HG03039 (cell line): ENCODE measurements around the gene MSRB3.

Experiments
- ATAC-seq: cut with Tn5 transposase; IDR thresholded peaks from one replicate; pipeline ENCODE4 v1.9.1; 2021; ENCODE audit warnings: mild to moderate bottlenecking, moderate library complexity; ENCODE audit not compliant: unreplicated experiment

The MSRB3 gene

DNA sequence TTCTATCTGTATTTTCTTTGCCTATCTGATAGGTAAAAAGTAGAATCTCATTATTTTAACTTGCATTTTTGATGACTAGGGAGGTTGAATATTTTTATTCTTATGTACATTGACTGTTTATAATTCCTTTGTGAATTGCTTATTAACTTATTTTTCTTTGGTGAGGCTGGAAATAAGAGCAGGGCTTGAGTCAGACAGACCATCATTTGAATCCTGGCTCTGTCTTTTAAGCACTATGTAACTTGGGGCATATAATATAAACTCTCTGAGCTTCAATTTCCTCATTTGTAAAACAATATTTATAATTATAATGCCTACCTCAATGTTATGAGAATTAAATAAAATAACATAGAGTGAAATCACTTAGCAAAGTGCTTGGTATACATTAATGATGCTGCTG lies 108.9 kb downstream of the MSRB3 start:
- ATAC-seq, result no peak

DNA sequence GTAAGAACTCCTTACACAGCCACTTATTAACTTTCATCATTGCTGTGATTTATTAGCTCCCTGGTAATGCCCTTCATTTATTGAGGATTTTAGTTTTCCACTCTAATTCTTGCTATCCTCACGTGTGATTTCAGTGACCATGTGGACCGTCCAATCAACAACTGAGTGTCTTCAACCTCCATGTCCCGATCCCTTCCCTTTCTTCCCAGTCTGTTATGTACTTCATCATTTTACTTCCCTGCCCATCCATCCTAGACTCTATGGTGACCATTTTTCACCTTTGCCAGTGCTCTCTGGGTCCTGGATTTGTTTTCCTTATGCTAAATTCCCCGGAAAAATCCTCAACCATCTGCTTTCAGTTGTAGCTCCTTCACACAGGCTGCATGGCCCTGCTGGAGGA lies 111.0 kb downstream of the MSRB3 start:
- no peak for ATAC-seq

DNA sequence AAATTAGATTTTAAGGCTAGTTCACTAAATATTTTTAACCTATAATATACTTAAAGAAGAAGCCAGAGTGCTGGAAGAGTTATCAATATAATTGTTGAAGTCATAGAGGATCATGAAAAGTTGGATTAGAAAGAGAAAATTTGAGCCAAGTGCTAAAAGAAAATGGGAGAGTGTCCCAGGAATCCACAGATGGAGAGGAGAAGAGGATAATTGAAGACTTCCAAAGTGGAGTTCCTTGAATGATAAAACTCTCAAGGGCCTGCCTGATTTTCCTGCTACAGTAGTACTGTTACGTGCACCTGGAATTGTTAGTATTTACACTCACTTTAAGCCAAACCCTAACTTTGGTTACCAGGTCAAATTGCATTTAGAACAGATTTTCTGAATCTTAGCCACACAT lies 113.2 kb downstream of the MSRB3 start:
- no peak for ATAC-seq

DNA sequence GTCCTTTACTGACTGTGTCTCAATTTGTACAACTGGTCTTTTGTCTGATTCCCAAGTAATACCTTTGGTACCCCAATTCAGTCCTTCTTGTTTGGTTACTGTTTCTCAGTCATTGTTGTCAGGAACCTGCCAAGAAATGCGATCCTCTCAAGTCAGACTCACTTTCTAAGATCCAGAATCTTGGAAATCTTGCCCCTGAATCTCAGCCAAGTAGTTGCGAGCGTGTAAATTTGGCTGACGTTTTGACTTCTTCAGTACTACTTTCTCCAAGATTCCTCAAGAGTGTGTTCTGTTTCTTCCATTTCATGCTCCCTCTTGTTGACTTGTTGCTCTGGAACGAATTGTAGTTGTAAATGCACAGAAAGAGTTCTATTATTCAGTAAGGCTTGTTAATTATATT lies 114.0 kb downstream of the MSRB3 start:
- no peak for ATAC-seq

DNA sequence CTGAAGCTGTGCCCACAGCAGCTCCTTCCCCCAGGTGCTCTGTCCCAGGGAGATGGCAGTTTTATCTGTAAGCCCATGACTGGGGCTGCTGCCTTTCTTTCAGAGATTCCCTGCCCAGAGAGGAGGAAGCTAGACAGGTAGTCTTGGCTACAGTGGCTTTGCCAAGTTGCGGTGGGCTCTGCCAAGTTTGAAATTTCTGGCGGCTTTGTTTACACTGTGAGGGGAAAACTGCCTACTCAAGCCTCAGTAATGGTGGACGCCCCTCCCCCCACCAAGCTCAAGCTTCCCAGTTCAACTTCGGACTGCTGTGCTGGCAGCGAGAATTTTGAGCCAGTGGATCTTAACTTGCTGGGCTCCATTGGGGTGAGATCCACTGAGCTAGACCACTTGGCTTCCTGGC lies 124.7 kb downstream of the MSRB3 start:
- ATAC-seq, result no peak

DNA sequence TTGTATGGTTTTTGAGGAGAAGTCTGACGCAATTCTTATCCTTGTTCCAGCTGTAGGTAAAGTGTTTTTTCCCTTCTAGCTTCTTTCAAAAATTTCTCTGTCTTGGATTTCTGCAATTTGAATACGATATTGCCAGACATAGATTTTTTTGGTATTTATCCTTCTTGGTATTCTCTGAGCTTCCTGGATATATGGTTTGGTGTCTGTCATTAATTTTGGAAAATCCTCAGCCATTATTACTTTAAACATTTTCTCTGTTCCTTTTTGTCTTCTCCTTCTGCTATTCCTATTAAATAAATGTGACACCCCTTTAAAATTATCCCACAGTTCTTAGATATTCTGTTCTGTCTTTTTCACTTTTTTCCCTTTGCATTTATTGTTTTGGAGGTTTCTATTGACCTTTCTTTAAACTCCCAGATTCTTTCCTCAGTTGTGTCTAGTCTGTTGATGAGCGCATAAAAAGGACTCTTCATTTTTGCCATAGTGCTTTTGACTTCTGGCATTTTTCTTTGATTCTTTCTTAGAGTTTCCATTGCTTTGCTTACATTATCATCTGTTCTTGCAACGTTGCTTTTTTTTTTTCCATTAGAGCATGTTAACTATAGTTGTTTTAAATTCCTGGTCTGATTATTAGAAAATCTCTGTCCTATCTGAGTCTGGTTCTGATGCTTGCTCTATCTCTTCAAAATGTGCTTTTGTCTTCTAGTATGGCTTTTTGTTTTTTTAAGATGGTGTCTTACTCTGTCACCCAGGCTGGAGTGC lies 129.1 kb downstream of the MSRB3 start:
- ATAC-seq, result no peak

DNA sequence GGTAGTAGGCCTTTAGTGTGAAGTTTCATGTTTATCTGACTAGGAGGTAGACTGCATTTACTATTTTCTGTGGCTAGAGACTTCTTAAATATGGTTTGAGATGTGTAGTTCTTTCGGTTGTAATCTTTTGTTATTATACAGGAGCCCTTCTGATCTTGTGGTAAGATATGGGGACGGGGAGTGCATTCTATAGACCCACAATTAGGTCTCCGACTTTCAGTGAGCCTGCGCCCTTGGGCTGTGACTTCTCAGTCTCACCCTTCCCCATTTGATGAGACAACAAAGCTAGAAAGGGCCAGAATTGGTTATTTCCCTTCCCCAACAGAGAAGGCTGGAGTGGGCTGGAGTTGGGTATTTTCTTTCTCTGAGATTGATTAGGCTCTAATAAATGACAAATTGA lies 130.0 kb downstream of the MSRB3 start:
- no peak for ATAC-seq

DNA sequence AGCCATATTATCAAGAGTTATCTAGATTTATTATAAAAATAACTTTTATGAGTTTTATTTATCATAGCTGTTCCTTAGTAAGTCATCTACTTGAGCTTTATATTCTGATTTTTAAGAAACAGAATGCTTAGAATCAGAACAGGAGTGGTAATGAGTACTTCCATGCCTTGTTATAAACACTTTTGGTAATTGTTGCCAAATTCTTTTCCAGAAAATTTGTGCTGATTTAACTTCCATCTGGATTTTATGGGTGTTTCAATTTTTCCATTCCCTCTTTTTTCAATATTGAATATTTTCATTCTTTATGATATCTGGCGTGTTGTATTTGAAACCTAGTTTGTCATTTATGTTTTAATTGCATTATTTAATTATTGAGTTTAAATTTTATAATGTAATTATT lies 131.2 kb downstream of the MSRB3 start:
- ATAC-seq, result no peak

DNA sequence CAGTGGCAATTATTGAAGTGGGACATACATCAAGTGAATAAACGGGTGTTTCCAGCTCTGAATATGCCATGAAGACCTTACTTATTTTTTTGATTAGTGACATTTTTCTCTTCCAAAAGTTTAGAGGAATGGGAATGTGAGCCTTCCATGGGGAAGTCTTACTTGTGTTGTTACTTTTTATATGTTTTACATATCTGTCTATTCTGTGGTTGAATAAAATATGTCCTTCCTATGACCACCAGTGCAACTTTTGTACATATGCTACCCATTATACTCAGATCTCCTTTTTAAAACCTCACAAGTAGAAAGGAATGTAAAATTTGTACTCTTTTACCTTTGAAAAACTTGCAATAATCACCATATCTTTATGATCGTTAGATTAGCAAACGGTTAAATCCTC lies 132.7 kb downstream of the MSRB3 start:
- no peak for ATAC-seq

DNA sequence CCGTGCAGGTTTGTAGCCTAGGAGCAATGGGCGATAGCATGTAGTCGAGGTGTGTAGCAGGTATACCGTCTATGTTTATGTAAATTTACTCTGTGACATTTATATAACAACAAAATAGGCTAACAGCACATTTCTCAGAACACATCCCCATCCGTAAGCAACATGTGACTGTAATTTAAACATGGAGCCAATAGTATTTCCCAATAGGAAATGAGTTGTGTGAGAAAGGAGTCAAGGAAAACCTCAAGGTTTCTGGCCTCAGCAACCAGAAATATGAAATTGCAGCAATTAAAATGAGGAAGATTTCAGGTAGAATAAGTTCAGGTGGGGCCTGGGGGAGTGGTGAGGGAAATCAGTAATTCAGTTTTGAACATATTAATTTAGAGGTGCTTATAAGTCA lies 136.0 kb downstream of the MSRB3 start:
- no peak for ATAC-seq

DNA sequence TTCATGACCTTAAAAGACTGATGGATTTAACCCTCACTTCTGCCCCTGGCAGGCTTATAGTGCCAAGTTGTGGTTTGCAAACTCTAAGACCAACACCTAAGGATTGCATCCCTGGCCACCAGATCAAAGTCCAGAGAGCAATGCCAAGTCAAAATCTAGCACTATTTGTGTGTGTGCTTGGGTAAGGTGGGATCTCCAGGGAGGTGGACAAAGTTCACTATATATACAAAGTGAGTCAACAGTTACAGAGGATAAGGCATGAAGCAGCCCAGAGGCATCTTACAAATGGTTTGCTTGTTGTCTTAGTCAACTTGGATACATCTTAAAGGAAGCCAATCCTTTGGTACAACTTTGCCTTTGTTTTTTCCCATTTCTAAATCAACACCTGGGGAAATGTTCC lies 137.3 kb downstream of the MSRB3 start:
- no peak for ATAC-seq

DNA sequence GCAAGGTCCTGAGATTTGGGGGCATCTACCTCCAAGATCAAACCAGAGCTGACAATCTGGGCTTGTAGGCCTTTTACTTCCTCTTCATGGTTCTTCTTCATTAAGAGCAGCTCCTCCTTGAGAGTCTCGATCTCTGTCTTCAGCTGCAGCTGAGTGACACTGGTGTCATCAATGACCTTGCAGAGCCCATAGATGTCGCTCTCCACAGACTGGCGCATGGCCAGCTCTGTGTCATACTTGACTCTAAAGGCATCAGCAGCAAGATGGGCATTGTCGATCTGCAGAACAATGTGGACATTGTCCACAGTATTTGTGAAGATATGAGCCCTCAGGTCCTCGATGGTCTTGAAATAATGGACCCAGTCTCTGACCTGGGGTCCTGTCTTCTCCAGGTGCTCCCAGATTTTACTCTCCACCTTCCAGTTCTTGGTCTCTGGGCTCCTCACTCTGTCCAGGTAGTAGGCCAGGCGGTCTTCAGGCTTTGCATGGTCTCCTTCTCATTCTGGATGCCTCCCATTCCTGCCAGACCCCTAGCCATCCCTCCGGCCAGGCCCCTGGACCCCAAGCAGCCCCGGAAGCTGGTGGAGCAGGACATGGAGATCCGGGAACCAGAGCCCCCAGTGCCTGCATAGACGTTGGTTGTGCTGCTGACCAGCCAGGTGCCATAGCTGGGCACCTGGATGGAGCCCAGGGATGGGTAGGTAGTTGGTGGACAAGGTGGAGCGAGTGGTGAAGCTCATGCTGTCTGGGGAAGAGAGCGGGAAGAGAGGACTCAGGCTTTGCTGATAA lies 141.0 kb downstream of the MSRB3 start:
- ATAC-seq, result no peak

DNA sequence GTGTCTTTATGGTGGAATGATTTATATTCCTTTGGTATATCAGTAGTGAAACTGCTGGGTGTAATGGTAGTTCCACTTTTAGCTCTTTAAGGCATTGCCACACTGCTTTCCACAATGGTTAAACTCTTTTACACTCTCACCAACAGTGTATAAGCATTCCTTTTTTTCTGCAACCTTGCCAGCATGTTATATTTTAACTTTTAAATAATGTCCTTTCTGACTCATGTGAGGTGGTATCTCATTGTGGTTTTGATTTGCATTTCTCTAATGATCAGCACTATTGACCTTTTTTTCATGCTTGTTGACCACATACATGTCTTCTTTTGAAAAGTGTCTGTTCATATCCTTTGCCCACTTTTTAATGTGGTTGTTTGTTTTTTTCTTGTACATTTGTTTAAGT lies 142.5 kb downstream of the MSRB3 start:
- no peak for ATAC-seq

DNA sequence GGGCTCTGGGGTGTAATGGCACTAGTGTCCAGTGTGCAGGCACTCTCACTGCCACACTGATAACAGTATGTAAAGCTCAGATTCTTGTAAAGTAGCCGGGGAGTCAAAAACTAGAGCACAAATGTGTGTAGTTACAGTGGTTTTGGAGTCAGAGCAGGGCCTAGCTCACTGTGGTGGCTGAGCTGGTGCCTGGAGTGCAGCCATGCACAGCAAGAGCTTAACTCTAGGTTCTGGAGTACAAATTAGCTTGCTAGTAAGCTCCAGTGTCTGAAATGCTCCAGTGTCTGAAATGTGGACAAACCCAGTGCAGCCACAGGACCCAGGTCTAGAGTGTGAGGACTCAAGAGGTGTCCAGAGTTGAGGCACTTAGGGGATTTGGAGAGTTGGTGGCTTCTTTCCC lies 149.2 kb downstream of the MSRB3 start:
- no peak for ATAC-seq

DNA sequence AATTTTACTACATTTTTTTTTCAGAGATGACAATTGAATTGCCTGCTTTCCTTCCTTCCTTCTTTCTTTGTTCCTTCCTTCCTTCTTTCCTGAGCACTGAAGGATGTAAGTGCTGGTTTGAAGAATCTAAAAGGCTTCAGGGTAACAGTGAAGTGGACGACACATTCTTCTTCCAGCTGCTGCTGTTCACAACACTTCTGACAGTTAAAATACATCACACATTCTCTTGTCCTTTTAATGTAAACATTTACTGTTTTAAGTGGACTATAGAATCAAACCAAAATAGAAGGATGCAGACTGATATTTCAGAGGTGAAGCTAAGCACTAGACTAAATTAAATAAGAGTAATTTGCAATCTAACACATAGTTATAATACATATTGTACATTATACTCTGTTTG lies 151.5 kb downstream of the MSRB3 start:
- no peak for ATAC-seq

DNA sequence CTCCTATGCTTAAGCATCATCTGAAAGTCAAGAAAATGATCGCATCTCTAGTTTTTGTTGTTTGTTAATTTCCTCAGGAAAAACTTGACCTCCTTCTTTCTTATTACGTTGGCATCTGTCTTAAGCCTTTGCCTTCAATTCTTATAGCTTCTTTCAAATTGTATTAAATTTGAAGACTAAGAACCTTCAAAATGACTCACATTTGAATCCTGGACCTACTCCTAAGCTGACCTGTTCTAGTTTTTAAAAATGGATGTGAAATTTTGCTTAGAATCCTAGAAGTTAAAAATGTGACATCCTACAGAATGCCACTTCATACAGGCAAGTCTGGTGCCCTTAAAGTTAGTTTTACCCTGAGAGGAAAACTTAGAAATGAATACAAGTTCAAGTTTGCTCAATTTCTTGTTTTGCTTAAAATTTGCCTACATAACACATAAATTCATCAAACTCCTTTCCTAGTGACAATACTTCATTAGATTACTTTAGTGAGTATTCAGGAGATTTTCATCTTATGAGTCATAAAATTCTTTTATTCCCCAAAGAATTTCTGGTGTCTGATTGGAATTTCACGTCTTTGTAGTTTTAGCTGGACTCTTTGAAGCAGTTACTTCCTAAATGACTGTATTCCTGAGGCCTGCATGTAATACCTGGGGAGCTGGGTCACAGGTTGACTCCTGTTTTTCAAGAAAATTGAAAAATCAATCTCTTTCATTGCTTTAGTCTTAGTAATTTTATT lies 152.3 kb downstream of the MSRB3 start:
- ATAC-seq, result no peak

DNA sequence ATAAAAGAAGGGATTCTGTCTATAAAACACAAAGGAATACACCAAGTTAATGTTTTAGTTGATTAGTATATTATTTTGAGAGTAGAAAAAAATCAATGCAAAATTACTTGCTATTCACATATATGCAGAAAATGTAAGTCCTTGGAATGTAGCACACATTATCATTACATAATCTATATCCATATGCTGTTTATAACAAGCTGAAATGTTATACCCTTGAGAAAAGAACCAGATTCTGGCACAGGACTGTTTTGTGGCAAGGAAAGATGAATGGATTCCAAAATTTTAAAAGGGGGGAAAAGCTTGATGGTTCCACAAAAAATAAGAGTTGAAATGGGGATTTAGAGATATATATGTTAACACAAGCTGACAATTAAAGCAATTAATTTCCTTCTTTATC lies 153.6 kb downstream of the MSRB3 start:
- ATAC-seq, result no peak

DNA sequence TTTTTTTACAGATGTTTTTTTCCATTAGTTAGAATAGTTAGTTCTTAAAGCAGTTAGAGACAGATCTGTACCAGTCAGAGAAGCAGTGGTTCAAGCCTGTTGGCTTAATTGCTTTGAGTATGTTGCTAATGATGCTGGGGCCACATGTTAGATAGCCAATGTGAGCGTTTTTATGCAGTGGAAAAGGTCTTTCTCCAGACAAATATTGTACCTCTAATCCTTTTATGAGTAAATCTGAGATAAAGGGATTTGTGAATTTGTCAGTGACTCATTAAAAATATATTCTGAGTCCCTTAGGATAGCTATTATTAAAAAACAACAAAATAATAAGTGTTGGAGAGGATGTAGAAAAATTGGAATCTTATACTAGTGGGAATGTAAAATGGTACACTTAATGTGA lies 154.2 kb downstream of the MSRB3 start:
- ATAC-seq, result no peak

DNA sequence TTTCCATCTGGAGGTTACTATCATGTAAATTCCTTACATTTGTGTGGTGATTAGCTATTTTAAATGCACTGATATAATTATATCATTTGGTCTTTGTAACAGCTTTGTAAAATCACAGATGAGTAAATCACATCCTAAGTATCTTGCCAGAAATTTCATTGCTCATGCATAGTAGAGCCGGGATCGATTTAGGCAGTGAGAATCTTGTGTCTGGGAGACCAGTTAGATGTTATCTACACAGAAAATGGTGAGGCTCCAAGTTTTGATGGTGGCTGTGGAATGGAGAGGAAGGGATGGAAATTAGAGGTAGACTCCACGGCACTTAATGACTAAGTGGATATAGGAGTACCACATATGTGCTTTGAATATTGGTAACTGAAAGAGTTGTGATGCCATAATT lies 156.3 kb downstream of the MSRB3 start:
- no peak for ATAC-seq

DNA sequence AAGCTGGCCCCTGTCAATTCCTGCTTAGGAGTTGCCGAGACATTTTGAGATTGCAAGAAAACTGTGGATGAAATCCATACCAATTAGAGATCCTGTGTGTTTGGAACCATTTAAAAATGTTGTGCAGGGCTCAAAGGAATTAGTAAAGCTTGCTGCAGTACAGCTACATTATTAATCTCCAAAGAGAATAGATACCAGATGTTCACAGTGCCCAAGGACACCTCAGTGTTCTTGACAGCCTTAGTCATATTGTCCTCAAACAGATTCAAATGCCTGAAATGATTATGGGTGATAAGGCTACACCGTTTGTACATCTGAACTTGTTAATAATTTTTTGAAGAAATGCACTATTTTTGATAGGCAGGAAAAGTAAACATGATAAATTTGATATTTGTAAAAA lies 164.6 kb downstream of the MSRB3 start:
- no peak for ATAC-seq

DNA sequence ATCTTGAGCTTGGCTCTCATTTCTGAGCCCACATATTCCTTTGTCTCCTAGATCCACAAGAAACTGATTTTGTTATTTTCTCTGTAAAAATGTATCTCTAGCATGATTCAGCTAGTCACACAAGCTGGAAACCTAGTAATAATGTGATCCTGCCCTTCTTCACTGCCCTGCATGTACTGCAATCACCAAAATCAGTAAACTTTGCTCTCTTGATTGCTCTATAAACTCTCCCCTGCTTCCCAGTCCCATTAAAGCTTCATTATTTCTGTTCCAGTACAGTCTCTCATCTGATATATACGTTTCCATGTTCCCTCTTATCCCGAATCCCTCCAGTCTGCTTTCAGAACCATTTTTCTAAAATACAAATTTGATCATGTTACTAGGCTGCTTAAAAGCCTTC lies 166.5 kb downstream of the MSRB3 start:
- no peak for ATAC-seq

DNA sequence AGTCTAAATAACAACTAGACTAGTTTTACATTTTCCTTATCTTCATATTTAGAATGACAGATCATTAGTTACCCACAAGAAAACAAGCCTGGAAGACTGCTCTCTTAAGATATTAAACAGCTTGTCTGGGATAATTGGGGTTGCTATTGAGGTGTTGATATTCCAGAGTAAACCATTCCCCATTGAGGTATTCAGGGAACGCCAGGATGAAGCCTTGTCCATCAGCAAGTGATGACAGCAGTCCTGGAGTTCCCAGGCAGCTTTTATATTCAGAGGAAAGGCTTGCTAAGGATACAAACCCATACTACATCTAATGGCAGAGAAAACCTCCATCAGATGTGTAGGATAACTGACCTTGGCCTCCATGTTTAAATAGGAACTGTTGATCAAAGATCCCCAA lies 168.4 kb downstream of the MSRB3 start:
- ATAC-seq, result no peak
